SK-N-MC (cell line): ENCODE results near the gene PRDM16.

Experiments
- DNase-seq: peaks from one replicate; pipeline ENCODE4 v3.0.0-alpha.2; 2011; ENCODE audit warnings: low read depth, low spot score
- H3K27ac ChIP-seq: fragments of 200-600 bp; sonication (generic); 2 replicates; pipeline ENCODE4 v1.5.1; 2016; ENCODE audit warnings: mixed run types
- H3K36me3 ChIP-seq: fragments of 200-600 bp; sonication (generic); 2 replicates; pipeline ENCODE4 v1.6.1; 2017; ENCODE audit warnings: antibody characterized with exemption, low read length, mixed read lengths; ENCODE audit not compliant: insufficient read depth
- H3K4me3 ChIP-seq: fragments of 200-600 bp; sonication (generic); 2 replicates; pipeline ENCODE4 v1.5.1; 2016
- H3K9ac ChIP-seq: fragments of 200-600 bp; sonication (generic); 2 replicates; pipeline ENCODE4 v1.8.0; 2017; ENCODE audit warnings: mixed run types, mixed read lengths; ENCODE audit not compliant: insufficient read length
- H3K9me3 ChIP-seq: fragments of 200-600 bp; sonication (generic); 2 replicates; pipeline ENCODE4 v1.6.1; 2017; ENCODE audit warnings: low read depth, mild to moderate bottlenecking, antibody characterized with exemption, low read length, moderate library complexity, mixed read lengths
- EZH2 ChIP-seq: fragments of 200-600 bp; sonication (generic); IDR thresholded peaks from one replicate; pipeline ENCODE4 v1.6.1; 2017; ENCODE audit warnings: antibody characterized with exemption
- FOXP2 ChIP-seq: optimal IDR thresholded peaks from 2 replicates; pipeline ENCODE3; 2011; ENCODE audit warnings: mild to moderate bottlenecking, moderate library complexity; ENCODE audit not compliant: insufficient read depth; ENCODE audit errors: extremely low read length, control extremely low read depth
- POLR2AphosphoS5 ChIP-seq: IDR thresholded peaks from 2 replicates; pipeline ENCODE4 v1.6.1; 2012; ENCODE audit warnings: mild to moderate bottlenecking, low read depth, low read length, borderline replicate concordance

Gene PRDM16

GRCh38 chr1:3051270-3052268 is 17.4 kb upstream of the PRDM16 start:
- Histone ChIP-seq H3K36me3 (no peaks in the 10 kb centered on the region), H3K9ac (no peak overlapping the region), H3K27ac (no peak overlapping the region), H3K4me3 (no peak overlapping the region), H3K9me3 (no peaks in the 10 kb centered on the region)
- no peak for TF ChIP-seq EZH2
- no peak for TF ChIP-seq FOXP2
- no peak for DNase-seq

GRCh38 chr1:3052501-3052900 is 16.5 kb upstream of the PRDM16 start:
- DNase-seq: no peak
- Histone ChIP-seq H3K36me3 (no peaks in the 10 kb centered on the region), H3K27ac (no peak overlapping the region), H3K9me3 (no peaks in the 10 kb centered on the region), H3K9ac (no peak overlapping the region), H3K4me3 (no peak overlapping the region)
- no peak for TF ChIP-seq POLR2AphosphoS5
- TF ChIP-seq FOXP2: no peak
- TF ChIP-seq EZH2: no peak

- H3K4me3 ChIP-seq: no peak overlapping the region
- H3K9ac ChIP-seq: no peak overlapping the region
- H3K9me3 ChIP-seq: no peaks in the 10 kb centered on the region
- no peaks in the 10 kb centered on the region for H3K36me3 ChIP-seq
- H3K27ac ChIP-seq: no peak overlapping the region
- no peak for DNase-seq
- TF ChIP-seq POLR2AphosphoS5 (no peak), EZH2 (no peak), FOXP2 (no peak)
These were observed 15.5 kb upstream of the PRDM16 start for GRCh38 chr1:3053366-3053980.

GRCh38 chr1:3053986-3054385 is 15.0 kb upstream of the PRDM16 start:
- H3K9me3 ChIP-seq: no peaks in the 10 kb centered on the region
- no peaks in the 10 kb centered on the region for H3K36me3 ChIP-seq
- H3K4me3 ChIP-seq: no peak overlapping the region
- no peak overlapping the region for H3K27ac ChIP-seq
- no peak overlapping the region for H3K9ac ChIP-seq
- TF ChIP-seq FOXP2: no peak
- TF ChIP-seq EZH2: no peak
- no peak for TF ChIP-seq POLR2AphosphoS5
- no peak for DNase-seq

GRCh38 chr1:3054474-3054873 is 14.5 kb upstream of the PRDM16 start:
- no peaks in the 10 kb centered on the region for H3K36me3 ChIP-seq
- H3K9me3 ChIP-seq: no peaks in the 10 kb centered on the region
- no peak overlapping the region for H3K27ac ChIP-seq
- no peak for DNase-seq
- H3K9ac ChIP-seq: no peak overlapping the region
- no peak overlapping the region for H3K4me3 ChIP-seq
- TF ChIP-seq FOXP2 (no peak), POLR2AphosphoS5 (no peak), EZH2 (no peak)

- H3K9me3 ChIP-seq: no peaks in the 10 kb centered on the region
- TF ChIP-seq FOXP2 (no peak), EZH2 (no peak), POLR2AphosphoS5 (no peak)
- no peaks in the 10 kb centered on the region for H3K36me3 ChIP-seq
- no peak overlapping the region for H3K27ac ChIP-seq
- no peak for DNase-seq
- H3K9ac ChIP-seq: no peak overlapping the region
- H3K4me3 ChIP-seq: no peak overlapping the region
These were observed 14.0 kb upstream of the PRDM16 start for GRCh38 chr1:3055051-3055450.

- Histone ChIP-seq H3K36me3 (no peaks in the 10 kb centered on the region), H3K27ac (no peak overlapping the region), H3K9ac (no peak overlapping the region), H3K4me3 (no peak overlapping the region), H3K9me3 (no peaks in the 10 kb centered on the region)
- TF ChIP-seq FOXP2 (no peak), POLR2AphosphoS5 (no peak), EZH2 (no peak)
- DNase-seq: no peak
These were observed 12.4 kb upstream of the PRDM16 start for GRCh38 chr1:3056641-3057040.

- Histone ChIP-seq H3K36me3 (no peaks in the 10 kb centered on the region), H3K27ac (no peak overlapping the region), H3K4me3 (no peak overlapping the region), H3K9me3 (no peaks in the 10 kb centered on the region), H3K9ac (no peak overlapping the region)
- no peak for DNase-seq
- TF ChIP-seq EZH2: no peak
- TF ChIP-seq POLR2AphosphoS5: no peak
- TF ChIP-seq FOXP2: no peak
These were observed 10.6 kb upstream of the PRDM16 start for GRCh38 chr1:3058263-3059030.
